HEK293 (cell line): ENCODE measurements around the gene SLC9C1.
A peak's percentile ranks its signal among the peaks of the same experiment; 100 is the strongest.

Experiments used
- CTCF ChIA-PET: fragments of 350-600 bp; formaldehyde crosslinking; extraction: SDS; loops from one replicate; lab custom pipeline; 2021; ENCODE audit warnings: antibody characterized with exemption; lab: Yijun Ruan, JAX
- POLR2A ChIA-PET: fragments of 300-600 bp; formaldehyde crosslinking; extraction: SDS; loops from one replicate; lab custom pipeline; 2020; ENCODE audit warnings: antibody characterized with exemption, inconsistent platforms; lab: Yijun Ruan, JAX
- H3K27ac ChIP-seq: fragments of 200-500 bp; sonication (Bioruptor generic); 2 replicates; pipeline ENCODE4 v1.5.1; 2014; ENCODE audit warnings: low read depth, low read length, control low read depth, inconsistent platforms; ENCODE audit errors: extremely low read depth
- H3K36me3 ChIP-seq, 2 experiments: fragments of 200-500 bp in 1 of 2; sonication (Bioruptor generic) in 1 of 2; 1 replicate in 1 of 2; 2 replicates in 1 of 2; pipeline ENCODE4 v1.5.1; 2014 to 2017; ENCODE audit warnings: inconsistent platforms in 2 of 2, low read length in 2 of 2; ENCODE audit not compliant: control insufficient read depth in 2 of 2, insufficient read depth in 1 of 2
- H3K4me1 ChIP-seq: fragments of 200-500 bp; sonication (Bioruptor generic); 2 replicates; pipeline ENCODE4 v1.5.1; 2014; ENCODE audit warnings: mild to moderate bottlenecking, low read length, inconsistent platforms; ENCODE audit not compliant: control insufficient read depth, insufficient read depth
- H3K4me3 ChIP-seq: 2 replicates; pipeline ENCODE4 v1.5.1; 2011; ENCODE audit warnings: low read depth, mild to moderate bottlenecking, control low read depth, low read length, moderate library complexity
- H3K9me3 ChIP-seq: fragments of 200-500 bp; sonication (Bioruptor generic); 2 replicates; pipeline ENCODE4 v1.5.1; 2014; ENCODE audit warnings: low read depth, low read length, inconsistent platforms; ENCODE audit not compliant: control insufficient read depth, insufficient read depth
- HOXD13 ChIP-seq: sonication (generic); formaldehyde crosslinking; IDR thresholded peaks from 2 replicates; pipeline ENCODE4 v1.8.0; 2022; ENCODE audit warnings: missing genetic modification reagents, borderline replicate concordance
- ZBTB7A ChIP-seq: fragments of 450-650 bp; formaldehyde crosslinking; IDR thresholded peaks from 2 replicates; pipeline ENCODE4 v1.5.1; 2016; ENCODE audit warnings: low read depth, missing biosample characterization, missing genetic modification characterization
- ZEB2 ChIP-seq: fragments of 450-650 bp; formaldehyde crosslinking; IDR thresholded peaks from 2 replicates; pipeline ENCODE4 v1.5.1; 2016; ENCODE audit warnings: missing biosample characterization, missing genetic modification characterization
- ZNF175 ChIP-seq: fragments of 450-650 bp; formaldehyde crosslinking; IDR thresholded peaks from 2 replicates; pipeline ENCODE4 v1.5.1; 2016; ENCODE audit warnings: missing biosample characterization, missing genetic modification characterization
- ZNF23 ChIP-seq: fragments of 450-650 bp; formaldehyde crosslinking; IDR thresholded peaks from 2 replicates; pipeline ENCODE4 v1.5.1; 2016; ENCODE audit warnings: missing biosample characterization, missing genetic modification characterization, borderline replicate concordance
- ZNF266 ChIP-seq: fragments of 450-650 bp; formaldehyde crosslinking; IDR thresholded peaks from 2 replicates; pipeline ENCODE4 v1.5.1; 2016; ENCODE audit warnings: missing biosample characterization, missing genetic modification characterization, low read depth
- ZNF341 ChIP-seq: fragments of 450-650 bp; formaldehyde crosslinking; IDR thresholded peaks from 2 replicates; pipeline ENCODE4; 2016; ENCODE audit warnings: low read depth, missing biosample characterization, missing genetic modification characterization
- ZNF423 ChIP-seq: fragments of 450-650 bp; formaldehyde crosslinking; IDR thresholded peaks from 2 replicates; pipeline ENCODE4 v1.5.1; 2016; ENCODE audit warnings: missing biosample characterization, missing genetic modification characterization
- ZNF596 ChIP-seq: fragments of 450-650 bp; IDR thresholded peaks from 2 replicates; pipeline ENCODE4 v1.5.0; 2018; ENCODE audit warnings: missing biosample characterization, mild to moderate bottlenecking, missing genetic modification characterization, moderate library complexity
- ZNF626 ChIP-seq: fragments of 450-650 bp; sonication (Bioruptor Pico); formaldehyde crosslinking; IDR thresholded peaks from 2 replicates; pipeline ENCODE4 v1.5.1; 2018; ENCODE audit warnings: missing biosample characterization, missing genetic modification characterization, inconsistent platforms
- ZNF791 ChIP-seq: fragments of 450-650 bp; formaldehyde crosslinking; IDR thresholded peaks from 2 replicates; pipeline ENCODE4 v1.5.1; 2016; ENCODE audit warnings: missing biosample characterization, missing genetic modification characterization
- TF ChIP-seq, protein P1 (sequence below): fragments of 450-650 bp; formaldehyde crosslinking; IDR thresholded peaks from 2 replicates; pipeline ENCODE4 v1.5.1; 2017; ENCODE audit warnings: missing biosample characterization, missing genetic modification characterization
- TF ChIP-seq, protein P2 (sequence below): fragments of 450-650 bp; IDR thresholded peaks from 2 replicates; pipeline ENCODE4 v1.5.1; 2018; ENCODE audit warnings: missing biosample characterization, missing genetic modification characterization
- TF ChIP-seq, protein P3 (sequence below): fragments of 450-650 bp; formaldehyde crosslinking; IDR thresholded peaks from 2 replicates; pipeline ENCODE4 v1.5.1; 2017; ENCODE audit warnings: missing biosample characterization, missing genetic modification characterization
- TF ChIP-seq, protein P4 (sequence below): fragments of 450-650 bp; formaldehyde crosslinking; IDR thresholded peaks from 2 replicates; pipeline ENCODE4 v1.5.1; 2016; ENCODE audit warnings: missing biosample characterization, missing genetic modification characterization
- TF ChIP-seq, protein P5 (sequence below): fragments of 450-650 bp; formaldehyde crosslinking; IDR thresholded peaks from 2 replicates; pipeline ENCODE4 v1.5.1; 2017; ENCODE audit warnings: missing biosample characterization, missing genetic modification characterization
- TF ChIP-seq, protein P6 (sequence below): fragments of 450-650 bp; formaldehyde crosslinking; optimal IDR thresholded peaks from 2 replicates; pipeline ENCODE3; 2016; ENCODE audit warnings: missing biosample characterization, mild to moderate bottlenecking, missing genetic modification characterization
- TF ChIP-seq, protein P7 (sequence below): fragments of 450-650 bp; formaldehyde crosslinking; IDR thresholded peaks from 2 replicates; pipeline ENCODE4 v1.5.1; 2016; ENCODE audit warnings: missing biosample characterization, missing genetic modification characterization
- TF ChIP-seq, protein P8 (sequence below): fragments of 450-650 bp; formaldehyde crosslinking; IDR thresholded peaks from 2 replicates; pipeline ENCODE4 v1.5.1; 2016; ENCODE audit warnings: missing biosample characterization, missing genetic modification characterization, borderline replicate concordance

Gene SLC9C1

DNA sequence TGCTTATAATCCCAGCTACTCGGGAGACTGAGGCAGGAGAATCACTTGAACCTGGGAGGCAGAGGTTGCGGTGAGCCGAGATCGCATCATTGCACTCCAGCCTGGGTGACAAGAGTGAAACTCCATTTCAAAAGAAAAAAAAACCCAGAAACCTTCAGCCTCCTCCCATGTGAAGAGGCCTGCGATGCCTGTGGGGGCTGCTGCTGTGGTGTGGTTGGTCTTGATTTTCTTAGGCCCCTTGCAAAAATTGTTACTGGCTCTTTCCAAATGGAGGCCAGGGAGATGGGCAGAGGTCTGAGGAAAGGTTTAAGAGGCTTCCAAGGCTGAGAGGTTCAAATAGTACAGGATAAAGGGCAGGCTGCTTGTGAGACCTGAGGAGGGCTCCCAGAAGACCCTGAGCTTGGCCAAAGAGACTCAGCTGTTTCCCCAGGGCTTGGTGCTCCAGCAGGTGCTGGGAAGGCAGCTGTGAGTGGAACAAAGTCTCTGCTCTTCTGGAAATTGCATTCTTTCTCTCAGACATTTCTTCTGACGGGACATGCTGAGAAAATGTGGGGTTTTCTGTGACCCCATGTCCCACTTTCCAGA, 179.3 kb downstream of the SLC9C1 start (continued):
- TF ChIP-seq, protein P1, sequence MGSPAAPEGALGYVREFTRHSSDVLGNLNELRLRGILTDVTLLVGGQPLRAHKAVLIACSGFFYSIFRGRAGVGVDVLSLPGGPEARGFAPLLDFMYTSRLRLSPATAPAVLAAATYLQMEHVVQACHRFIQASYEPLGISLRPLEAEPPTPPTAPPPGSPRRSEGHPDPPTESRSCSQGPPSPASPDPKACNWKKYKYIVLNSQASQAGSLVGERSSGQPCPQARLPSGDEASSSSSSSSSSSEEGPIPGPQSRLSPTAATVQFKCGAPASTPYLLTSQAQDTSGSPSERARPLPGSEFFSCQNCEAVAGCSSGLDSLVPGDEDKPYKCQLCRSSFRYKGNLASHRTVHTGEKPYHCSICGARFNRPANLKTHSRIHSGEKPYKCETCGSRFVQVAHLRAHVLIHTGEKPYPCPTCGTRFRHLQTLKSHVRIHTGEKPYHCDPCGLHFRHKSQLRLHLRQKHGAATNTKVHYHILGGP (tag by site-specific recombination) = no peak
- TF ChIP-seq, protein P2, sequence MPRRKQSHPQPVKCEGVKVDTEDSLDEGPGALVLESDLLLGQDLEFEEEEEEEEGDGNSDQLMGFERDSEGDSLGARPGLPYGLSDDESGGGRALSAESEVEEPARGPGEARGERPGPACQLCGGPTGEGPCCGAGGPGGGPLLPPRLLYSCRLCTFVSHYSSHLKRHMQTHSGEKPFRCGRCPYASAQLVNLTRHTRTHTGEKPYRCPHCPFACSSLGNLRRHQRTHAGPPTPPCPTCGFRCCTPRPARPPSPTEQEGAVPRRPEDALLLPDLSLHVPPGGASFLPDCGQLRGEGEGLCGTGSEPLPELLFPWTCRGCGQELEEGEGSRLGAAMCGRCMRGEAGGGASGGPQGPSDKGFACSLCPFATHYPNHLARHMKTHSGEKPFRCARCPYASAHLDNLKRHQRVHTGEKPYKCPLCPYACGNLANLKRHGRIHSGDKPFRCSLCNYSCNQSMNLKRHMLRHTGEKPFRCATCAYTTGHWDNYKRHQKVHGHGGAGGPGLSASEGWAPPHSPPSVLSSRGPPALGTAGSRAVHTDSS (tag by site-specific recombination) = no peak
- no peak for TF ChIP-seq ZEB2
- TF ChIP-seq, all 188 proteins: peak for 0

DNA sequence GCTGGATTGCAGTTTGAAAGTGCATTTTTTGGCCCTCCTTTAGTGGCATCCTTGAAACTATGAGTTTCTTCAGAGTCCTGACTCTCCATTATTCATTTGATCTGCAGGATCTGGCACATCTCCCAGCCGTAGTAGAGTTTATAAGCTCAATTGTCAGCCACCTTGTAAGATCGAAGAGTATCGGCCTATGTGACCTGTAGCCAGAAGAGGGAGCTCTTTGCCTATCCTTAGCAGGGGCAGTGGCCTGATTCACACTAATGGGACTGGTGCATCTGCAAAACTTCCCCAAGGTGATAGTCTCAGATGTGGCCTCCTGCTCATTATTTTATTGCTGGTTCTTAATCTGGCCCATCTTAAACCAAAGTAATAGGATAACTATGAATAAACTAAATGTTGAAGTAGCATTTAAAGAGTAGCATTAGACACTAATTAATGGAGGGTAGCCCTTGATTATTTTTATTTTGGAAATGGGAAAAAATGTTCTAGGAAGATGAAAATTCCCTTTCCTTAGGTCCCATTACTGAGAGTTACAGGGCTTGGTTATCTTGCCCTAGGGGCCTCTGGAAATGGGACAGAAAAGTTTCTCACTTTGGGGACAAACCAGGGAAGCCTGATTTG, 182.1 kb downstream of the SLC9C1 start:
- ChIA-PET CTCF (interaction anchor here (0.5 to 2.3 kb wide), 30 partner anchors 9 to 408 kb away, joined by 3 to 10 read pairs (median 4); partner anchors contain the start of gene SLC9C1), POLR2A (no interaction called here)
- no peak overlapping the region for H3K4me3 ChIP-seq
- no peaks in the 10 kb centered on the region for H3K4me1 ChIP-seq
- no peak overlapping the region for H3K27ac ChIP-seq
- H3K9me3 ChIP-seq = no peaks in the 10 kb centered on the region
- H3K36me3 ChIP-seq = peaks cover 0 to 49% of the 10 kb centered on the region in 2 experiments; a peak in 2 of 3 replicates
- TF ChIP-seq ZBTB7A (no peak), ZNF423 (no peak), ZNF341 (no peak), ZNF626 (tag by site-specific recombination) (no peak), ZNF791 (tag by site-specific recombination) (no peak), ZNF175 (no peak), ZNF23 (tag by site-specific recombination) (no peak), HOXD13 (CRISPR knock-in tag) (no peak), ZNF266 (tag by site-specific recombination) (no peak), ZNF596 (tag by site-specific recombination) (no peak)
- TF ChIP-seq, protein P3, sequence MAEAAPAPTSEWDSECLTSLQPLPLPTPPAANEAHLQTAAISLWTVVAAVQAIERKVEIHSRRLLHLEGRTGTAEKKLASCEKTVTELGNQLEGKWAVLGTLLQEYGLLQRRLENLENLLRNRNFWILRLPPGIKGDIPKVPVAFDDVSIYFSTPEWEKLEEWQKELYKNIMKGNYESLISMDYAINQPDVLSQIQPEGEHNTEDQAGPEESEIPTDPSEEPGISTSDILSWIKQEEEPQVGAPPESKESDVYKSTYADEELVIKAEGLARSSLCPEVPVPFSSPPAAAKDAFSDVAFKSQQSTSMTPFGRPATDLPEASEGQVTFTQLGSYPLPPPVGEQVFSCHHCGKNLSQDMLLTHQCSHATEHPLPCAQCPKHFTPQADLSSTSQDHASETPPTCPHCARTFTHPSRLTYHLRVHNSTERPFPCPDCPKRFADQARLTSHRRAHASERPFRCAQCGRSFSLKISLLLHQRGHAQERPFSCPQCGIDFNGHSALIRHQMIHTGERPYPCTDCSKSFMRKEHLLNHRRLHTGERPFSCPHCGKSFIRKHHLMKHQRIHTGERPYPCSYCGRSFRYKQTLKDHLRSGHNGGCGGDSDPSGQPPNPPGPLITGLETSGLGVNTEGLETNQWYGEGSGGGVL = no peak
- TF ChIP-seq, protein P4, sequence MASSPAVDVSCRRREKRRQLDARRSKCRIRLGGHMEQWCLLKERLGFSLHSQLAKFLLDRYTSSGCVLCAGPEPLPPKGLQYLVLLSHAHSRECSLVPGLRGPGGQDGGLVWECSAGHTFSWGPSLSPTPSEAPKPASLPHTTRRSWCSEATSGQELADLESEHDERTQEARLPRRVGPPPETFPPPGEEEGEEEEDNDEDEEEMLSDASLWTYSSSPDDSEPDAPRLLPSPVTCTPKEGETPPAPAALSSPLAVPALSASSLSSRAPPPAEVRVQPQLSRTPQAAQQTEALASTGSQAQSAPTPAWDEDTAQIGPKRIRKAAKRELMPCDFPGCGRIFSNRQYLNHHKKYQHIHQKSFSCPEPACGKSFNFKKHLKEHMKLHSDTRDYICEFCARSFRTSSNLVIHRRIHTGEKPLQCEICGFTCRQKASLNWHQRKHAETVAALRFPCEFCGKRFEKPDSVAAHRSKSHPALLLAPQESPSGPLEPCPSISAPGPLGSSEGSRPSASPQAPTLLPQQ (tag by site-specific recombination) = no peak
- TF ChIP-seq, protein P5, sequence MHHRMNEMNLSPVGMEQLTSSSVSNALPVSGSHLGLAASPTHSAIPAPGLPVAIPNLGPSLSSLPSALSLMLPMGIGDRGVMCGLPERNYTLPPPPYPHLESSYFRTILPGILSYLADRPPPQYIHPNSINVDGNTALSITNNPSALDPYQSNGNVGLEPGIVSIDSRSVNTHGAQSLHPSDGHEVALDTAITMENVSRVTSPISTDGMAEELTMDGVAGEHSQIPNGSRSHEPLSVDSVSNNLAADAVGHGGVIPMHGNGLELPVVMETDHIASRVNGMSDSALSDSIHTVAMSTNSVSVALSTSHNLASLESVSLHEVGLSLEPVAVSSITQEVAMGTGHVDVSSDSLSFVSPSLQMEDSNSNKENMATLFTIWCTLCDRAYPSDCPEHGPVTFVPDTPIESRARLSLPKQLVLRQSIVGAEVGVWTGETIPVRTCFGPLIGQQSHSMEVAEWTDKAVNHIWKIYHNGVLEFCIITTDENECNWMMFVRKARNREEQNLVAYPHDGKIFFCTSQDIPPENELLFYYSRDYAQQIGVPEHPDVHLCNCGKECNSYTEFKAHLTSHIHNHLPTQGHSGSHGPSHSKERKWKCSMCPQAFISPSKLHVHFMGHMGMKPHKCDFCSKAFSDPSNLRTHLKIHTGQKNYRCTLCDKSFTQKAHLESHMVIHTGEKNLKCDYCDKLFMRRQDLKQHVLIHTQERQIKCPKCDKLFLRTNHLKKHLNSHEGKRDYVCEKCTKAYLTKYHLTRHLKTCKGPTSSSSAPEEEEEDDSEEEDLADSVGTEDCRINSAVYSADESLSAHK = peak; percentile 48; the same call in 1 of the 2 replicates
- TF ChIP-seq, protein P6, sequence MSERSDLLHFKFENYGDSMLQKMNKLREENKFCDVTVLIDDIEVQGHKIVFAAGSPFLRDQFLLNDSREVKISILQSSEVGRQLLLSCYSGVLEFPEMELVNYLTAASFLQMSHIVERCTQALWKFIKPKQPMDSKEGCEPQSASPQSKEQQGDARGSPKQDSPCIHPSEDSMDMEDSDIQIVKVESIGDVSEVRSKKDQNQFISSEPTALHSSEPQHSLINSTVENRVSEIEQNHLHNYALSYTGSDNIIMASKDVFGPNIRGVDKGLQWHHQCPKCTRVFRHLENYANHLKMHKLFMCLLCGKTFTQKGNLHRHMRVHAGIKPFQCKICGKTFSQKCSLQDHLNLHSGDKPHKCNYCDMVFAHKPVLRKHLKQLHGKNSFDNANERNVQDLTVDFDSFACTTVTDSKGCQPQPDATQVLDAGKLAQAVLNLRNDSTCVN (tag by site-specific recombination) = no peak
- TF ChIP-seq, protein P7, sequence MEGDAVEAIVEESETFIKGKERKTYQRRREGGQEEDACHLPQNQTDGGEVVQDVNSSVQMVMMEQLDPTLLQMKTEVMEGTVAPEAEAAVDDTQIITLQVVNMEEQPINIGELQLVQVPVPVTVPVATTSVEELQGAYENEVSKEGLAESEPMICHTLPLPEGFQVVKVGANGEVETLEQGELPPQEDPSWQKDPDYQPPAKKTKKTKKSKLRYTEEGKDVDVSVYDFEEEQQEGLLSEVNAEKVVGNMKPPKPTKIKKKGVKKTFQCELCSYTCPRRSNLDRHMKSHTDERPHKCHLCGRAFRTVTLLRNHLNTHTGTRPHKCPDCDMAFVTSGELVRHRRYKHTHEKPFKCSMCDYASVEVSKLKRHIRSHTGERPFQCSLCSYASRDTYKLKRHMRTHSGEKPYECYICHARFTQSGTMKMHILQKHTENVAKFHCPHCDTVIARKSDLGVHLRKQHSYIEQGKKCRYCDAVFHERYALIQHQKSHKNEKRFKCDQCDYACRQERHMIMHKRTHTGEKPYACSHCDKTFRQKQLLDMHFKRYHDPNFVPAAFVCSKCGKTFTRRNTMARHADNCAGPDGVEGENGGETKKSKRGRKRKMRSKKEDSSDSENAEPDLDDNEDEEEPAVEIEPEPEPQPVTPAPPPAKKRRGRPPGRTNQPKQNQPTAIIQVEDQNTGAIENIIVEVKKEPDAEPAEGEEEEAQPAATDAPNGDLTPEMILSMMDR (tag by site-specific recombination) = peak; percentile 57; the same call in 1 of the 2 replicates
- TF ChIP-seq, protein P8, sequence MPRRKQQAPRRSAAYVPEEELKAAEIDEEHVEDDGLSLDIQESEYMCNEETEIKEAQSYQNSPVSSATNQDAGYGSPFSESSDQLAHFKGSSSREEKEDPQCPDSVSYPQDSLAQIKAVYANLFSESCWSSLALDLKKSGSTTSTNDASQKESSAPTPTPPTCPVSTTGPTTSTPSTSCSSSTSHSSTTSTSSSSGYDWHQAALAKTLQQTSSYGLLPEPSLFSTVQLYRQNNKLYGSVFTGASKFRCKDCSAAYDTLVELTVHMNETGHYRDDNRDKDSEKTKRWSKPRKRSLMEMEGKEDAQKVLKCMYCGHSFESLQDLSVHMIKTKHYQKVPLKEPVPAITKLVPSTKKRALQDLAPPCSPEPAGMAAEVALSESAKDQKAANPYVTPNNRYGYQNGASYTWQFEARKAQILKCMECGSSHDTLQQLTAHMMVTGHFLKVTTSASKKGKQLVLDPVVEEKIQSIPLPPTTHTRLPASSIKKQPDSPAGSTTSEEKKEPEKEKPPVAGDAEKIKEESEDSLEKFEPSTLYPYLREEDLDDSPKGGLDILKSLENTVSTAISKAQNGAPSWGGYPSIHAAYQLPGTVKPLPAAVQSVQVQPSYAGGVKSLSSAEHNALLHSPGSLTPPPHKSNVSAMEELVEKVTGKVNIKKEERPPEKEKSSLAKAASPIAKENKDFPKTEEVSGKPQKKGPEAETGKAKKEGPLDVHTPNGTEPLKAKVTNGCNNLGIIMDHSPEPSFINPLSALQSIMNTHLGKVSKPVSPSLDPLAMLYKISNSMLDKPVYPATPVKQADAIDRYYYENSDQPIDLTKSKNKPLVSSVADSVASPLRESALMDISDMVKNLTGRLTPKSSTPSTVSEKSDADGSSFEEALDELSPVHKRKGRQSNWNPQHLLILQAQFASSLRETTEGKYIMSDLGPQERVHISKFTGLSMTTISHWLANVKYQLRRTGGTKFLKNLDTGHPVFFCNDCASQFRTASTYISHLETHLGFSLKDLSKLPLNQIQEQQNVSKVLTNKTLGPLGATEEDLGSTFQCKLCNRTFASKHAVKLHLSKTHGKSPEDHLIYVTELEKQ (tag by site-specific recombination) = no peak
